Natural killer cell (primary cell): ENCODE data around the gene MED20. TPM values are rescaled to one million over a fixed set of nuclear protein-coding genes. Genes with fewer than 3 reads are reported as not detected.
A peak's percentile ranks its signal among the peaks of the same experiment; 100 is the strongest.

Experiments
- ATAC-seq, 3 donors: fragments of 150-1000 bp in 2 of 3; fragments of 200-7000 bp in 1 of 3; cut with Tn5 transposase; 1 replicate in 1 of 3; 2 replicates in 2 of 3; pipeline ENCODE4 v1.10.0; 2021; ENCODE audit warnings: mild to moderate bottlenecking in 2 of 3, moderate library complexity in 2 of 3
- DNase-seq, 2 donors: peaks; one replicate each; pipeline versions ENCODE4 v3.0.0 to v3.0.0-alpha.2; 2013 to 2021; ENCODE audit warnings: mixed read lengths in 1 of 2
- H3K27ac ChIP-seq: one replicate; pipeline ENCODE4 v1.5.1; 2013; ENCODE audit warnings: mild to moderate bottlenecking, low read length
- H3K27me3 ChIP-seq: one replicate; pipeline ENCODE4 v1.6.1; 2013; ENCODE audit warnings: low read length; ENCODE audit not compliant: control insufficient read depth, insufficient read depth
- H3K36me3 ChIP-seq: one replicate; pipeline ENCODE4 v1.6.1; 2013; ENCODE audit warnings: low read length; ENCODE audit not compliant: control insufficient read depth, insufficient read depth
- H3K4me1 ChIP-seq: one replicate; pipeline ENCODE4 v1.6.1; 2013; ENCODE audit warnings: low read length; ENCODE audit not compliant: control insufficient read depth, insufficient read depth
- H3K4me3 ChIP-seq: one replicate; pipeline ENCODE4 v1.5.1; 2013; ENCODE audit warnings: low read length
- H3K9me3 ChIP-seq: one replicate; pipeline ENCODE4 v1.6.1; 2013; ENCODE audit warnings: low read length; ENCODE audit not compliant: control insufficient read depth, insufficient read depth
- H3K27ac Mint-ChIP-seq, 2 donors: one replicate each; pipeline ENCODE4 v1.8.0; 2022; ENCODE audit warnings: mild to moderate bottlenecking in 2 of 2, mixed read lengths in 2 of 2, moderate library complexity in 1 of 2
- H3K27me3 Mint-ChIP-seq, 2 donors: one replicate each; pipeline ENCODE4 v1.8.0; 2022; ENCODE audit warnings: low read depth in 2 of 2, mixed read lengths in 2 of 2
- H3K36me3 Mint-ChIP-seq: one replicate; pipeline ENCODE4 v1.8.0; 2022; ENCODE audit warnings: mixed read lengths
- H3K4me1 Mint-ChIP-seq, 2 donors: one replicate each; pipeline ENCODE4 v1.8.0; 2022; ENCODE audit warnings: mixed read lengths in 2 of 2
- H3K4me3 Mint-ChIP-seq: one replicate; pipeline ENCODE4 v1.8.0; 2022; ENCODE audit warnings: mild to moderate bottlenecking, moderate library complexity, mixed read lengths
- H3K9me3 Mint-ChIP-seq, 2 donors: one replicate each; pipeline ENCODE4 v1.8.0; 2022; ENCODE audit warnings: mixed read lengths in 2 of 2
- WGBS: methylation state at CpG from one replicate; pipeline ENCODE4 v1.1.7; 2013; ENCODE audit warnings: missing lambda C conversion rate; ENCODE audit not compliant: insufficient coverage; 5-methylcytosine and 5-hydroxymethylcytosine counted together
- intact Hi-C: fragments of 100-400 bp; cut with micrococcal nuclease; formaldehyde crosslinking; loops from one replicate; pipeline ENCODE4 v1.14.2; 2022
- total RNA-seq, 4 donors: library from RNA; stranded (reverse); fragments of 120-200 nt in 1 of 4; gene quantifications; one replicate each; pipeline versions ENCODE4 v1.2.3 to v1.2.4, GENCODE V29; 2013 to 2022
- TF ChIP-seq, protein P1 (sequence below): fragments of 200-600 bp; IDR thresholded peaks from one replicate; pipeline ENCODE4 v1.8.0; 2022; ENCODE audit warnings: antibody characterized with exemption

The MED20 gene
- total RNA-seq, 3 donors from 2014 or later (not counting 1 experiment from before 2014, with no cell fraction given), result 6.4 to 15.2 (median 15.0) TPM

DNA sequence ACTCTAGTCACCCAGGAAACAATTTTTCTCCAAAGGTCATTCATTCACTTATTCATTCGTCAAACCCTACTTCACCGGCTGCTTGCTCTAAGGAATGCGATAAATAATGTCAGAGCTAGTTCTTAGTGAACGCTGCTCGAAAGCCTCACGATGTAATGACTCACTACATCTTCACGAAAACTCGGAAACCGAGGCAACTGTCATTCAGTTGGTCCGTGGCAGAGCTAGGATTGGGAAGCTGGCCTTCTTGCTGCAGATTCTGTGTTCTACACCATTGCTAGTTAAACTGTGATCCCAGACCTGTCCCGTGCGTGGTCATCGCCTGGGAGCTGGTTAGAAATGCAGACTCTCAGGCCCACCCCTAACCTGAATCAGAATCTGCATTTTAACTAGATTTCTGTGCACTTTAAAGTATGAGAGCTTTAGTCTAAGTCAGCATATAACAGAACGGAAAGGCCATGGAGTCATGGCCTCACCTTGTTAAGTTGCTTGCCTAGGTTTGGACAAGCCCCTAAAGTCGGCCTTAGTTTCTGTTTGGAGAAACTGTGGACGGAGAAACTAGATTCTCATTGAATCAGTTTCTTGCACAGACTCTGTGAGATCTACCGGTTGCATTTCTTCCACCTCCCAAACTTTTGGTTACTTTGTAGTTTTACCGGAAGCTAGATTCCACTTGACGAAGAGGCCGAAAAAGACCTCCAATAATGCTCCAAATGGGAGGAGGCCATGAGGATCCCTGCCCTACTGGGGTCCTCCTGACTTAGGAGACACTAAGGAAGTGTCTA is 21.3 kb upstream of the MED20 start:
- peak in 1 of 2 donors; percentile 66 for DNase-seq

DNA sequence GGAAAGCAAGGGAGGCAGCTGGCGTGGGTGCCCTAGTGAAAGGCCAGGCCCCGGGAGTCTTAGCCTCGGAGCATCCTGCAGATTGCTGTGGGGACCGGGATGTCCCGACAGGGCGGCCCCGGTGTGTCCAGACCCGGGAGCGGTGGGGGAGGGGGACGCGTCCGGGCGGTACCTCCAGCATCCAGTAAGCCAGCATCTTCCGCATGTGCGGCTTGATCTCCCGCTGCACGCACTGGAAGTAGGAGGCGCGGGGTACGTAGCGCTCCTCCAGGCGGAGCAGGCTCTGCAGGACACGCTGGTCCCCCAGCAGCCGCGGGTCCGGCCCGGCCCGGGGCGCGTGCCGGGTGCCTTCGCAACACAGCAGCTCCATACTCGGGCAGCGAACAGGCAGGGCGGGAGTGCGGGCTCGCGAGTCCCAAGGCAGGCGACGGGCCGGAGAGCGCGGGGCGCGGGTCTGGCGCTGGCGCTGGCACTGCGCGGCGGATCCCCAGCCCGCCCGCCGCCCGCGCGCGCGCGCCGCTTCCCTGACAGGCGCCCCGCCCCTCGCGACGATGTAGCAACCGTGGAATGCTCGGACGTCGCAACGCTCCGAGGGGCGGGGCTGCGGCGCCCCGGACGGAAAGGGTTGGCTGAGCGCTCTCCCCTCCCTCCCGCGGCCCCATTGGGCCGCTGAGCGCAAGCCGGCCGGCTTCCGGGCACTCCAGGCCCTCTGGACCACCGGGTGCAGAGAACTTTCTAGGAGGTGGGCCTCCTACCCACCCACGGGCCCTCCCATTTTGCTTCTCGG is 20.5 kb upstream of the MED20 start, which contains the start of gene CCND3:
Gene CCND3, minus strand, starts transcription at position 529 of the 787 bp plus-strand sequence. Its CDS starts 159 bp downstream, at position 370.
- DNase-seq (peak; percentile 83 to 91), ATAC-seq (peak; percentile 85 to 93 (median 90))
- Mint-ChIP-seq H3K9me3 (no peaks in the 10 kb centered on the region), H3K4me1 (peaks cover 55 to 67% of the 10 kb centered on the region in 2 donors), H3K27ac (peak within 1 kb of the TSS; percentile 88 to 95), H3K4me3 (peak within 1 kb of the TSS; percentile 97), H3K27me3 (no peaks in the 10 kb centered on the region), H3K36me3 (peaks cover 3% of the 10 kb centered on the region)
- Histone ChIP-seq H3K4me1 (peaks cover 61% of the 10 kb centered on the region), H3K27ac (peak within 1 kb of the TSS; percentile 62), H3K4me3 (peak within 1 kb of the TSS; percentile 92), H3K27me3 (no peaks in the 10 kb centered on the region), H3K36me3 (peaks cover 19% of the 10 kb centered on the region), H3K9me3 (no peaks in the 10 kb centered on the region)
- TF ChIP-seq, protein P1, sequence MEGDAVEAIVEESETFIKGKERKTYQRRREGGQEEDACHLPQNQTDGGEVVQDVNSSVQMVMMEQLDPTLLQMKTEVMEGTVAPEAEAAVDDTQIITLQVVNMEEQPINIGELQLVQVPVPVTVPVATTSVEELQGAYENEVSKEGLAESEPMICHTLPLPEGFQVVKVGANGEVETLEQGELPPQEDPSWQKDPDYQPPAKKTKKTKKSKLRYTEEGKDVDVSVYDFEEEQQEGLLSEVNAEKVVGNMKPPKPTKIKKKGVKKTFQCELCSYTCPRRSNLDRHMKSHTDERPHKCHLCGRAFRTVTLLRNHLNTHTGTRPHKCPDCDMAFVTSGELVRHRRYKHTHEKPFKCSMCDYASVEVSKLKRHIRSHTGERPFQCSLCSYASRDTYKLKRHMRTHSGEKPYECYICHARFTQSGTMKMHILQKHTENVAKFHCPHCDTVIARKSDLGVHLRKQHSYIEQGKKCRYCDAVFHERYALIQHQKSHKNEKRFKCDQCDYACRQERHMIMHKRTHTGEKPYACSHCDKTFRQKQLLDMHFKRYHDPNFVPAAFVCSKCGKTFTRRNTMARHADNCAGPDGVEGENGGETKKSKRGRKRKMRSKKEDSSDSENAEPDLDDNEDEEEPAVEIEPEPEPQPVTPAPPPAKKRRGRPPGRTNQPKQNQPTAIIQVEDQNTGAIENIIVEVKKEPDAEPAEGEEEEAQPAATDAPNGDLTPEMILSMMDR, result no peak
- intact Hi-C loops, result no loop called here
- WGBS, result under 1% methylated on average over 87 of the region's 87 CpGs

More for the DNA sequence above, 21.3 kb upstream of the MED20 start:
- Histone ChIP-seq H3K36me3 (peaks cover 11% of the 10 kb centered on the region), H3K27me3 (no peaks in the 10 kb centered on the region), H3K9me3 (no peaks in the 10 kb centered on the region), H3K4me3 (peak overlapping the region; percentile 92), H3K27ac (peak overlapping the region; percentile 62), H3K4me1 (peaks cover 53% of the 10 kb centered on the region)
- no peaks in the 10 kb centered on the region for H3K9me3 Mint-ChIP-seq
- ATAC-seq, result peak; percentile 8 to 32 (median 27)
- 37% methylated on average over 20 of the region's 20 CpGs for WGBS
- intact Hi-C loops, result no loop called here
- H3K27ac Mint-ChIP-seq, result peak overlapping the region; percentile 88 to 90
- H3K4me3 Mint-ChIP-seq, result peak overlapping the region; percentile 97
- TF ChIP-seq, protein P1, result no peak
- H3K36me3 Mint-ChIP-seq, result no peaks in the 10 kb centered on the region
- peaks cover 49 to 62% of the 10 kb centered on the region in 2 donors for H3K4me1 Mint-ChIP-seq
- no peaks in the 10 kb centered on the region for H3K27me3 Mint-ChIP-seq

DNA sequence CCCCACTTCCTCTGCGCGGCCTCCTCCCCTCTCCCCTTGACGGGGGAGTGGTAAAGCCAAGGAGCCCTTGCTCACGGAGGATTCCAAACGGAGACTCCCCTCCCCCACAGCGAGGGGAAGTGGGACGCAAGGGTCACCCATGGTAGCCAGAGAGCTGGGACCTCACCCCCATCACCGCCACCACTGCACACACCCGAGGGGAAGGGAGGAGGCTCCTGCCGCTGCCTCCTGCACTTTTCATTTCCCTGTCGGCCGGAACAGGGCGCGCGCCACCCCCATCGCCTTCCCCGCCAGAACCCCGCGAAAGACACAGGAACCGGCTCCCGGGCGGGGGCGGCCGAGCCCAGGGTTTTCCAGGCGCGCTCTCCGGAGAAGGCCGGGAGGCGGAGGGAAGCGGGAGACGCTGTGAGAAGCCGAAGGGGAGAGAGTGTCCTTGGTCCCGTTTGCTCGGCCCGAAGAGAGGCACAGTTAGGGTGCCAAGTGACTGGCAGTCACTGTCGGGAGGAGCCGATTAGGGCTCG is 19.9 kb upstream of the MED20 start:
- peaks cover 58 to 70% of the 10 kb centered on the region in 2 donors for H3K4me1 Mint-ChIP-seq
- intact Hi-C loops, result no loop called here
- peak overlapping the region; percentile 97 for H3K4me3 Mint-ChIP-seq
- under 1% methylated on average over 34 of the region's 38 CpGs for WGBS
- peaks cover 7% of the 10 kb centered on the region for H3K36me3 Mint-ChIP-seq
- peaks cover 23% of the 10 kb centered on the region for H3K36me3 ChIP-seq
- DNase-seq (peak; percentile 38 to 68), ATAC-seq (no peak)
- H3K27me3 ChIP-seq, result no peaks in the 10 kb centered on the region
- TF ChIP-seq, protein P1, result no peak
- H3K9me3 Mint-ChIP-seq, result no peaks in the 10 kb centered on the region
- no peaks in the 10 kb centered on the region for H3K9me3 ChIP-seq
- peak overlapping the region; percentile 88 to 95 for H3K27ac Mint-ChIP-seq
- peak overlapping the region; percentile 92 for H3K4me3 ChIP-seq
- peak overlapping the region; percentile 61 for H3K27ac ChIP-seq
- no peaks in the 10 kb centered on the region for H3K27me3 Mint-ChIP-seq
- H3K4me1 ChIP-seq, result peaks cover 62% of the 10 kb centered on the region
